Measurements from ENCODE around the gene RPA3. TPM values are rescaled to one million over a fixed set of nuclear protein-coding genes. Genes with fewer than 3 reads are reported as not detected.

RPA3 gene
- total and polyA plus RNA-seq, 9 of the 15 experiments (the other 6 are each of a cell fraction or from before 2014, with no cell fraction given), result 68.5 to 265 (median 125) TPM

DNA sequence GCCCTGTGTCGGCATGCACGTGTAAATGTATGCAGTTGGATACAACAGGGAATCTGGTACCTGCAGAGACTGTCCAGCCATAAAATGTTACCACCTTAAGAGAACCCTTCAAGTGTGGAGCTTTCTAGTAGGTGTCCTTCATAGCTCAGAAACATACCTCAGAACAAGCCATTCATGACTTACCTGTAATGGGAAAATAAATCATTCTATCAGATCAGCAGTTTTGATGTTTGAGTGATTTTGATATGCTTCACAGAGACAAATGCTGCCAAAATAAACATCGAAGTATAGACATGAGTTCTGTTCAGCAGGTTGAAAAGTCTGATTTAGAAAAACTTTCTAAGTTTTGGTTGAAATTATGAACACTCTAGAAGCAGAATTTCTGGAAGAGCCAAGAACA is 111.4 kb downstream of the RPA3 start (continued):
- no peak for TF ChIP-seq RERE (CRISPR knock-in tag; IDR thresholded peaks at IDR 0.05; ENCODE audit: borderline replicate concordance)
- TF ChIP-seq ZNF41 (CRISPR knock-in tag; conservative IDR thresholded peaks at IDR 0.05), result no peak
- no peak for TF ChIP-seq ZFP30 (CRISPR knock-in tag; IDR thresholded peaks at IDR 0.05; ENCODE audit: borderline replicate concordance)
- TF ChIP-seq ZNF75A (CRISPR knock-in tag; IDR thresholded peaks at IDR 0.05), result no peak
- TF ChIP-seq IFI16 (CRISPR knock-in tag; IDR thresholded peaks at IDR 0.05), result no peak
- no peak for TF ChIP-seq PCBP2 (IDR thresholded peaks at IDR 0.05; ENCODE audit: low read depth, low read length, poor library complexity, severe bottlenecking)
